Progenitor cell of endocrine pancreas (in vitro differentiated cells): ENCODE data around the gene NPY1R. TPM values are rescaled to one million over a fixed set of nuclear protein-coding genes. Genes with fewer than 3 reads are reported as not detected.

Source experiments
- DNase-seq: peaks from one replicate; pipeline ENCODE4 v3.0.0; 2021; ENCODE audit warnings: low spot score; ENCODE audit not compliant: unreplicated experiment
- H3K27ac Mint-ChIP-seq: 2 replicates; pipeline ENCODE4 v1.8.0; 2021; ENCODE audit warnings: mild to moderate bottlenecking, moderate library complexity, mixed read lengths
- H3K27me3 Mint-ChIP-seq: 2 replicates; pipeline ENCODE4 v1.8.0; 2021; ENCODE audit warnings: mixed read lengths
- H3K36me3 Mint-ChIP-seq: 2 replicates; pipeline ENCODE4 v1.8.0; 2022; ENCODE audit warnings: mixed read lengths; ENCODE audit not compliant: insufficient read depth
- H3K4me1 Mint-ChIP-seq: 2 replicates; pipeline ENCODE4 v1.8.0; 2021; ENCODE audit warnings: low read depth, mixed read lengths
- H3K4me3 Mint-ChIP-seq: 2 replicates; pipeline ENCODE4 v1.8.0; 2021; ENCODE audit warnings: low read depth, mild to moderate bottlenecking, moderate library complexity, mixed read lengths
- H3K9me3 Mint-ChIP-seq: 2 replicates; pipeline ENCODE4 v1.8.0; 2021; ENCODE audit warnings: low read depth, mixed read lengths
- total RNA-seq: library from RNA; stranded (reverse); gene quantifications from 2 replicates; pipeline ENCODE4 v1.2.1, GENCODE V29; 2021
- TF ChIP-seq, protein P1 (sequence below): fragments of 200-600 bp; sonication (generic); IDR thresholded peaks from one replicate; pipeline ENCODE4 v1.5.0; 2021; ENCODE audit warnings: antibody characterized with exemption, mild to moderate bottlenecking; ENCODE audit not compliant: unreplicated experiment

NPY1R gene
- total RNA-seq, 1 donor from 2014 or later, result 13.7 TPM

DNA sequence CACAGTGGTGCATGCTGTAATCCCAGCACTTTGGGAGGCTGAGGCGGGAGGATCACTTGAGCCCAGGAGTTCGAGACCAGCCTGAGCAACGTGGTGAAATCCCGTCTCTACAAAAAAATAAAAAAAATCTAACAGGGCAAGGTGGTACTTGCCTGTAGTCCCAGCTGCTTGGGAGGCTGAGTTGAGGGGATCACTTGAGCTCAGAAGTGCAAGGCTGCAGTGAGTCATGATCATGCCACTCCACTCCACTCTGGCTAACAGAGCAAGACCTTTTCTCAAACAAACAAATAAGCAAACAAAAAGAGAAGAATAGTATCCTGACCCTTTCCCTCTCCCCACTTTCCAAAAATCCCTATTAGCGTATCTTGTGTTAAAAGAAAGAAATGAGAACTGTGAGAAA lies 52.7 kb downstream of the NPY1R start:
- H3K36me3 Mint-ChIP-seq, result no peaks in the 10 kb centered on the region
- TF ChIP-seq, protein P1, sequence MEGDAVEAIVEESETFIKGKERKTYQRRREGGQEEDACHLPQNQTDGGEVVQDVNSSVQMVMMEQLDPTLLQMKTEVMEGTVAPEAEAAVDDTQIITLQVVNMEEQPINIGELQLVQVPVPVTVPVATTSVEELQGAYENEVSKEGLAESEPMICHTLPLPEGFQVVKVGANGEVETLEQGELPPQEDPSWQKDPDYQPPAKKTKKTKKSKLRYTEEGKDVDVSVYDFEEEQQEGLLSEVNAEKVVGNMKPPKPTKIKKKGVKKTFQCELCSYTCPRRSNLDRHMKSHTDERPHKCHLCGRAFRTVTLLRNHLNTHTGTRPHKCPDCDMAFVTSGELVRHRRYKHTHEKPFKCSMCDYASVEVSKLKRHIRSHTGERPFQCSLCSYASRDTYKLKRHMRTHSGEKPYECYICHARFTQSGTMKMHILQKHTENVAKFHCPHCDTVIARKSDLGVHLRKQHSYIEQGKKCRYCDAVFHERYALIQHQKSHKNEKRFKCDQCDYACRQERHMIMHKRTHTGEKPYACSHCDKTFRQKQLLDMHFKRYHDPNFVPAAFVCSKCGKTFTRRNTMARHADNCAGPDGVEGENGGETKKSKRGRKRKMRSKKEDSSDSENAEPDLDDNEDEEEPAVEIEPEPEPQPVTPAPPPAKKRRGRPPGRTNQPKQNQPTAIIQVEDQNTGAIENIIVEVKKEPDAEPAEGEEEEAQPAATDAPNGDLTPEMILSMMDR, result no peak
- peaks cover 12% of the 10 kb centered on the region for H3K9me3 Mint-ChIP-seq
- peaks cover 7% of the 10 kb centered on the region for H3K4me1 Mint-ChIP-seq
- no peak overlapping the region for H3K4me3 Mint-ChIP-seq
- no peak overlapping the region for H3K27ac Mint-ChIP-seq
- H3K27me3 Mint-ChIP-seq, result no peaks in the 10 kb centered on the region
- DNase-seq, result no peak

DNA sequence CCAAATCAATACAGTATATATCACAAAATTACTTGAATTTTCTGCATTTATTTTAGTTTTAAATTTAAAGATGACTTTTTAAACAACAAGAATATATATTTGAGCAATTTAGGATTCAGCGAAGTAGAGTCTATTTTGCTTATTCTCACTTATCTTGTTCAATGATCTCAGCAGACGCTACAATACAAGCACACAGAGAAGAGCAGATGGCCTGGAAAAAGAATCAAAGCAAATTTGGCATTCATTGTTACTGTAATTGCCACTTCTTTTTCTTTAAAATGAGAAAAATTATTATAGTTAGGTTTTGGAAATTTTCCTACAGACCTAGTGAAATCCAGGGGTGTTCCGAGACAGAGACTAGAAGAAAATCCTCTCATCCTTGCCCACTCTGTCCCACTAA lies 57.5 kb downstream of the NPY1R start:
- Mint-ChIP-seq H3K4me3 (no peak overlapping the region), H3K27me3 (no peaks in the 10 kb centered on the region), H3K36me3 (no peaks in the 10 kb centered on the region), H3K27ac (no peak overlapping the region), H3K9me3 (no peaks in the 10 kb centered on the region), H3K4me1 (peaks cover 11% of the 10 kb centered on the region)
- no peak for DNase-seq
- TF ChIP-seq, protein P1, result no peak

Other genes with a start within 250 kb of the NPY1R start
- 28.1 and 30.6 TPM in 2 replicates for gene NAF1, start 165.7 kb downstream of the NPY1R start, total RNA-seq
- 1.1 and 1.5 TPM in 2 replicates for gene NPY5R, start 11.3 kb upstream of the NPY1R start, total RNA-seq
- not detected in 2 replicates for gene TKTL2, start 141.2 kb upstream of the NPY1R start, total RNA-seq
- 22.2 and 27.1 TPM in 2 replicates for gene TMA16, start 162.1 kb upstream of the NPY1R start, total RNA-seq